Natural killer cell (primary cell): ENCODE measurements around the gene IPO8. TPM values are rescaled to one million over a fixed set of nuclear protein-coding genes. Genes with fewer than 3 reads are reported as not detected.
"Not testable (repeated sequence)": the region's sequence is repeated elsewhere in the genome, so short reads cannot be mapped to it uniquely, and the experiment has no call there.

Source experiments
- ATAC-seq, 3 donors: fragments of 150-1000 bp in 2 of 3; fragments of 200-7000 bp in 1 of 3; cut with Tn5 transposase; 1 replicate in 1 of 3; 2 replicates in 2 of 3; pipeline ENCODE4 v1.10.0; 2021; ENCODE audit warnings: mild to moderate bottlenecking in 2 of 3, moderate library complexity in 2 of 3
- DNase-seq, 2 donors: peaks; one replicate each; pipeline versions ENCODE4 v3.0.0 to v3.0.0-alpha.2; 2013 to 2021; ENCODE audit warnings: mixed read lengths in 1 of 2
- H3K27ac ChIP-seq: one replicate; pipeline ENCODE4 v1.5.1; 2013; ENCODE audit warnings: mild to moderate bottlenecking, low read length
- H3K27me3 ChIP-seq: one replicate; pipeline ENCODE4 v1.6.1; 2013; ENCODE audit warnings: low read length; ENCODE audit not compliant: control insufficient read depth, insufficient read depth
- H3K36me3 ChIP-seq: one replicate; pipeline ENCODE4 v1.6.1; 2013; ENCODE audit warnings: low read length; ENCODE audit not compliant: control insufficient read depth, insufficient read depth
- H3K4me1 ChIP-seq: one replicate; pipeline ENCODE4 v1.6.1; 2013; ENCODE audit warnings: low read length; ENCODE audit not compliant: control insufficient read depth, insufficient read depth
- H3K4me3 ChIP-seq: one replicate; pipeline ENCODE4 v1.5.1; 2013; ENCODE audit warnings: low read length
- H3K9me3 ChIP-seq: one replicate; pipeline ENCODE4 v1.6.1; 2013; ENCODE audit warnings: low read length; ENCODE audit not compliant: control insufficient read depth, insufficient read depth
- H3K27ac Mint-ChIP-seq, 2 donors: one replicate each; pipeline ENCODE4 v1.8.0; 2022; ENCODE audit warnings: mild to moderate bottlenecking in 2 of 2, mixed read lengths in 2 of 2, moderate library complexity in 1 of 2
- H3K27me3 Mint-ChIP-seq, 2 donors: one replicate each; pipeline ENCODE4 v1.8.0; 2022; ENCODE audit warnings: low read depth in 2 of 2, mixed read lengths in 2 of 2
- H3K36me3 Mint-ChIP-seq: one replicate; pipeline ENCODE4 v1.8.0; 2022; ENCODE audit warnings: mixed read lengths
- H3K4me1 Mint-ChIP-seq, 2 donors: one replicate each; pipeline ENCODE4 v1.8.0; 2022; ENCODE audit warnings: mixed read lengths in 2 of 2
- H3K4me3 Mint-ChIP-seq: one replicate; pipeline ENCODE4 v1.8.0; 2022; ENCODE audit warnings: mild to moderate bottlenecking, moderate library complexity, mixed read lengths
- H3K9me3 Mint-ChIP-seq, 2 donors: one replicate each; pipeline ENCODE4 v1.8.0; 2022; ENCODE audit warnings: mixed read lengths in 2 of 2
- CTCF ChIP-seq: fragments of 200-600 bp; IDR thresholded peaks from one replicate; pipeline ENCODE4 v1.8.0; 2022; ENCODE audit warnings: antibody characterized with exemption
- WGBS: methylation state at CpG from one replicate; pipeline ENCODE4 v1.1.7; 2013; ENCODE audit warnings: missing lambda C conversion rate; ENCODE audit not compliant: insufficient coverage; 5-methylcytosine and 5-hydroxymethylcytosine counted together
- intact Hi-C: fragments of 100-400 bp; cut with micrococcal nuclease; formaldehyde crosslinking; loops from one replicate; pipeline ENCODE4 v1.14.2; 2022
- total RNA-seq, 4 donors: library from RNA; stranded (reverse); fragments of 120-200 nt in 1 of 4; gene quantifications; one replicate each; pipeline versions ENCODE4 v1.2.3 to v1.2.4, GENCODE V29; 2013 to 2022

Gene IPO8
- total RNA-seq, 3 donors from 2014 or later (not counting 1 experiment from before 2014, with no cell fraction given), result 42.6 to 54.8 (median 49.2) TPM

DNA sequence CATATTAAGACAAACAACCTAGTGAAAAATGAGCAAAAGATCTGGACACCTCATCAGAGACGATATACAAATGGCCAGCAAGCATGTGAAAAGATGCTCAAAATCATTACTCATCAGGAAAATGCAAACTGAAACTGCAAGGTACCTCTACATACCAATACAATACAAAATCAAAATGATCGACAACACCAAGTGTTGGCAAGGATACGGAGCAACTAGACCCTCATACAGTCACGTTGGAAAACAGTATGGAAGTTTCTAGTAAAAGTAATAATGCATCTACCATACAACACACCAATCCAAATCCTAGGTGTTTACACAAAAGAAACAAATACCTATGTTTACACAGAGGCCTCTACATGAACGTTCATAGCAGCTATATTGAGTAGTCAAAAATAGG is 99.9 kb downstream of the IPO8 start:
- no peaks in the 10 kb centered on the region for H3K36me3 ChIP-seq
- H3K9me3 ChIP-seq, result no peaks in the 10 kb centered on the region
- no peaks in the 10 kb centered on the region for H3K4me1 ChIP-seq
- Mint-ChIP-seq H3K4me1 (no peaks in the 10 kb centered on the region), H3K9me3 (peaks cover 0 to 4% of the 10 kb centered on the region in 2 donors), H3K4me3 (no peak overlapping the region), H3K27me3 (no peaks in the 10 kb centered on the region), H3K36me3 (no peaks in the 10 kb centered on the region), H3K27ac (no peak overlapping the region)
- no peak overlapping the region for H3K27ac ChIP-seq
- intact Hi-C loops, result no loop called here
- TF ChIP-seq CTCF, result no peak
- no peak for DNase-seq
- no peaks in the 10 kb centered on the region for H3K27me3 ChIP-seq
- H3K4me3 ChIP-seq, result no peak overlapping the region
- no peak for ATAC-seq
- 91% methylated on average over 5 of the region's 5 CpGs for WGBS

GRCh38 chr12:30594509-30594908 is 101.2 kb downstream of the IPO8 start:
- Histone ChIP-seq H3K4me3 (no peak overlapping the region), H3K36me3 (no peaks in the 10 kb centered on the region), H3K27ac (no peak overlapping the region), H3K9me3 (no peaks in the 10 kb centered on the region), H3K27me3 (no peaks in the 10 kb centered on the region), H3K4me1 (no peaks in the 10 kb centered on the region)
- WGBS, result 85% methylated on average over 1 of the region's 1 CpG
- no peak overlapping the region for H3K4me3 Mint-ChIP-seq
- H3K27ac Mint-ChIP-seq, result no peak overlapping the region
- no peak for ATAC-seq
- H3K27me3 Mint-ChIP-seq, result no peaks in the 10 kb centered on the region
- no peak for TF ChIP-seq CTCF
- no peak for DNase-seq
- H3K36me3 Mint-ChIP-seq, result no peaks in the 10 kb centered on the region
- H3K4me1 Mint-ChIP-seq, result no peaks in the 10 kb centered on the region
- H3K9me3 Mint-ChIP-seq, result peaks cover under 1 to 5% of the 10 kb centered on the region in 2 donors
- intact Hi-C loops, result no loop called here

- H3K27me3 ChIP-seq, H3K9me3 Mint-ChIP-seq, H3K4me3 ChIP-seq, H3K27ac Mint-ChIP-seq, H3K36me3 Mint-ChIP-seq, H3K9me3 ChIP-seq, H3K4me3 Mint-ChIP-seq, H3K36me3 ChIP-seq, H3K27me3 Mint-ChIP-seq, H3K4me1 Mint-ChIP-seq, DNase-seq, intact Hi-C loops, H3K27ac ChIP-seq, ATAC-seq, H3K4me1 ChIP-seq: not testable (repeated sequence)
- WGBS, result 97% methylated on average over 10 of the region's 13 CpGs
Measured at GRCh38 chr12:30588572-30588971, 107.1 kb downstream of the IPO8 start.

- Mint-ChIP-seq H3K36me3 (no peaks in the 10 kb centered on the region), H3K4me3 (no peak overlapping the region), H3K27ac (no peak overlapping the region), H3K4me1 (no peaks in the 10 kb centered on the region), H3K27me3 (no peaks in the 10 kb centered on the region), H3K9me3 (peaks cover 2 to 7% of the 10 kb centered on the region in 2 donors)
- Histone ChIP-seq H3K36me3 (no peaks in the 10 kb centered on the region), H3K9me3 (no peaks in the 10 kb centered on the region), H3K4me1 (no peaks in the 10 kb centered on the region), H3K27ac (no peak overlapping the region), H3K4me3 (no peak overlapping the region), H3K27me3 (no peaks in the 10 kb centered on the region)
- intact Hi-C loops, result no loop called here
- DNase-seq (no peak), ATAC-seq (no peak)
- TF ChIP-seq CTCF, result no peak
- 100% methylated on average over 1 of the region's 1 CpG for WGBS
Measured at GRCh38 chr12:30587782-30588181, 107.9 kb downstream of the IPO8 start.
